Epithelial cell of alveolus of lung (primary cell): ENCODE data around the gene LGALS12. TPM values are rescaled to one million over a fixed set of nuclear protein-coding genes. Genes with fewer than 3 reads are reported as not detected.

ENCODE experiments used
- total RNA-seq: library from RNA; depleted of rRNA; stranded (reverse); fragments of >200 nt; gene quantifications from 2 replicates; pipeline ENCODE4 v1.2.1, GENCODE V29; 2015

Gene LGALS12
- total RNA-seq = not detected in 2 replicates

GRCh38 chr11:63505857-63506528, at the start of gene LGALS12:
Gene LGALS12, plus strand, starts transcription at chr11:63506084. Its CDS starts 375 bp downstream, at chr11:63506459.

GRCh38 chr11:63490551-63491239, 15.2 kb upstream of the LGALS12 start, which contains the start of gene PLAAT5:
Gene PLAAT5, minus strand, starts transcription at chr11:63491167. Its CDS starts 133 bp downstream, at chr11:63491034.

GRCh38 chr11:63536669-63537292, 30.9 kb downstream of the LGALS12 start, which contains the start of gene PLAAT4:
Gene PLAAT4, plus strand, starts transcription at chr11:63536808. Its CDS starts 61 bp downstream, at chr11:63536869.

GRCh38 chr11:63563201-63564055, 57.5 kb downstream of the LGALS12 start, which contains the start of gene PLAAT2:
Gene PLAAT2, minus strand, starts transcription at chr11:63563379. Its CDS starts 55 bp downstream, at chr11:63563324.

Other genes starting within 250 kb of the LGALS12 start
- gene SLC22A9, start 136.3 kb upstream of the LGALS12 start, total RNA-seq = not detected in 2 replicates
- 0.13 TPM in 1 of 2 replicates, not detected in the other for gene PLAAT5, start 14.9 kb upstream of the LGALS12 start, total RNA-seq
- gene PLAAT4, start 30.7 kb downstream of the LGALS12 start, total RNA-seq = 13.7 and 31.0 TPM in 2 replicates
- gene PLAAT2, start 57.3 kb downstream of the LGALS12 start, total RNA-seq = not detected in 2 replicates
- 0.48 and 5.2 TPM in 2 replicates for gene PLAAT3, start 108.3 kb downstream of the LGALS12 start, total RNA-seq
- gene ATL3, start 165.3 kb downstream of the LGALS12 start, total RNA-seq = 51.7 and 57.1 TPM in 2 replicates
- gene RTN3, start 175.4 kb downstream of the LGALS12 start, total RNA-seq = 92.4 and 115 TPM in 2 replicates